HG03196 (cell line): Measurements from ENCODE around the gene SLC25A51.

Experiments used
- ATAC-seq: cut with Tn5 transposase; IDR thresholded peaks from one replicate; pipeline ENCODE4 v1.9.1; 2021; ENCODE audit not compliant: unreplicated experiment

Gene SLC25A51

DNA sequence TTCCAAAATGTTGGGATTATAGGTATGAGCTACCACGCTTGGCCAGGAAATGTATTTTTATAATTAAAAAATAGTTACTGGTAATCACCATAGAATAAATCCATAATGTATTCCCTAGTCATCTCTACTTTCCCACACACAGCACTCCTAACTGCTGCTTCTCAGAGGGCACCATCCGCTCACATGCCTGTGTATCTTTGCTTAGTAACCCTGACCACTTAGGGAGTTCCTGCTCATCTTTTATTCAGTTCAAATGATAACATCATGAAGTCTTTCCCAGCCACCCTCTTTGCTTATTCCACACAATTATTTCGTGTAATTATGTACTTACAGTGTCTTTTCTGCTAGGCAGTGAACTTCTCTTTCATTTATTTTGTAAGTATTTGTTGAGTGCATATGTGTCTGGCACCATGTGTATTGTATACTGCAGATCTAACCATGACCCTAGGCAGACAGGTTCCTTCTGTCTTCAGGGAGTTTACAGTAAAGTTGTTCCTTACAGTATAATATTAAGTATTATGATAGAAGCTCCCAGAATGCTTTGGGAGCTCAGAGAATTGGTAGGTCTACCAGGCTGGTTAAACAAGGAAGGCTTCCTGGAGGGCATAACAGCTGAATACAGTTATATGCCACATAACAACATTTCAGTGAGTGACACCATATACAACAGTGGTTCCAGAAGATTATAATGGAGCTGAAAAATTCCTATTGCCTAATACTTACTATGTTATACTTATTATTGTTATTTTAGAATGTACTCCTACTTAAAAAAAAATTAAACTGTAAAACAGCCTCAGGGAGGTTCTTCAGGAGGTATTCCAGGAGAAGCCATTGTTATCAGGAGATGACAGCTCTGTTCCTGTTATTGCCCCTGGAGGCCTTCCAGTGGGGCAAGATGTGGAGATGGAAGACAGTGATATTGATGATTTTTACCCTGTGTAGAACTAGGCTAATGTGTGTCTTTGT, 64.1 kb downstream of the SLC25A51 start:
- ATAC-seq, result no peak
